ENCODE measurements around the gene EHMT1.

EHMT1 gene

DNA sequence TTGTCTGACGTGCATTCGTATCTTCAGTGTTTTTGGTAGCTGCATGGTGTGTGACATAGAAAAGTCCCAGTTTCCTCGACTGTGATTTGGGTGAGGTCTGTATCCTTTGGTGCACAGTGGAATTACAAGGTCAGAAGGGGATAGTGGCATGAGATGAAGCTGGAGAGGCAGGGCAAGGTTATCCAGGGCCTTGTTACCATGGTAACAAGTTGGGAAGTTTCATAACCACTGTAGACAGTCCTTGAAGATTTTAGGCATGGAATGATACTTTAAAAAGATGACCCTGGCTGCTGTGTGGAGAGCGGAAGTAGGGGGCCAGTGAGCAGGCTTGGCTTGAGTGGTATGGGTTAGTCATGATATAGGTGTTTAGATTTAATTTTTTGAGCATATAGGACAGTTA lies 11.9 kb downstream of the EHMT1 start:
- TF ChIP-seq, protein P1, sequence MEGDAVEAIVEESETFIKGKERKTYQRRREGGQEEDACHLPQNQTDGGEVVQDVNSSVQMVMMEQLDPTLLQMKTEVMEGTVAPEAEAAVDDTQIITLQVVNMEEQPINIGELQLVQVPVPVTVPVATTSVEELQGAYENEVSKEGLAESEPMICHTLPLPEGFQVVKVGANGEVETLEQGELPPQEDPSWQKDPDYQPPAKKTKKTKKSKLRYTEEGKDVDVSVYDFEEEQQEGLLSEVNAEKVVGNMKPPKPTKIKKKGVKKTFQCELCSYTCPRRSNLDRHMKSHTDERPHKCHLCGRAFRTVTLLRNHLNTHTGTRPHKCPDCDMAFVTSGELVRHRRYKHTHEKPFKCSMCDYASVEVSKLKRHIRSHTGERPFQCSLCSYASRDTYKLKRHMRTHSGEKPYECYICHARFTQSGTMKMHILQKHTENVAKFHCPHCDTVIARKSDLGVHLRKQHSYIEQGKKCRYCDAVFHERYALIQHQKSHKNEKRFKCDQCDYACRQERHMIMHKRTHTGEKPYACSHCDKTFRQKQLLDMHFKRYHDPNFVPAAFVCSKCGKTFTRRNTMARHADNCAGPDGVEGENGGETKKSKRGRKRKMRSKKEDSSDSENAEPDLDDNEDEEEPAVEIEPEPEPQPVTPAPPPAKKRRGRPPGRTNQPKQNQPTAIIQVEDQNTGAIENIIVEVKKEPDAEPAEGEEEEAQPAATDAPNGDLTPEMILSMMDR (IDR thresholded peaks at IDR 0.05; ENCODE audit: borderline replicate concordance, insufficient read depth, low read depth, low read length) = no peak
- no peak overlapping the region for H3K4me3 ChIP-seq (ENCODE audit: low read depth, low read length)

DNA sequence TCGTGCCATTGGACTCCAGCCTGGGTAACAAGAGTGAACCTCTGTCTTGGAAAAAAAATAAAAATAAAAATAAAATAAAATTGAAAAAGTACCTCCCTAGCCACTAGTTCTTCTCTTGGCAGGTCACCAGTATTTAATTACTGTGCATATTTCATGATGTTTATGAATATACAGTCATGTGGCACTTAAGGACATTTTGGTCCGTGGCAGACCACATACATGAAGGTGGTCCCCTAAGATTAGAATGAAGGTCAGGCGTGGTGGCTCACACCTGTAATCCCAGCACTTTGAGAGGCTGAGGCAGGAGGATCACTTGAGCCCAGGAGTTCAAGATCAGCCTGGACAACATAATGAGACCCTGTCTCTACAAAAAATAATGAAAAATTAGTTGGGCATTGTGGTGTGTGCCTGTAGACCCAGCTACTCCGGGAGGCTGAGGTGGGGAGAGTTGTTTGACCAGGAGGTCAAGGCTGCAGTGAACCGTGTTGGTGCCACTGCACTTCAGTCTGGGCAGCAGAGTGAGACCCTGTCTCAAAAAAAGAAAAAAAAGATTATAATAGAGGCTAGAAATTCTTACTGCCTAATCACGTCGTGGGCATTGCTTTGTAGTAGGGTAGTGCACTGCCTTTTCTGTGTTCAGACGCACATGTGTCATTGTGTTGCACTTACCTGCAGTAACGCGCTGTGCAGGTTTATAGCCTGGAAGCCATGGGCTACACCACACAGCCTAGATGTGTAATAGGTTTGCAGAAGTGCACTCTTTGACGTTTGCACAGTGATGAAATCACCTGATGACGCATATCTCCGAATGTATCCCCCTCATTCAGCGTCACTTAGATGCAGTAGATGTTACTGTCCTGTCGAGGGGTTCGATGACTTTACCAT lies 12.8 kb downstream of the EHMT1 start:
- TF ChIP-seq, protein P1 (IDR thresholded peaks at IDR 0.05; ENCODE audit: borderline replicate concordance, insufficient read depth, low read depth, low read length) = no peak
- no peak overlapping the region for H3K4me3 ChIP-seq (ENCODE audit: low read depth, low read length)

DNA sequence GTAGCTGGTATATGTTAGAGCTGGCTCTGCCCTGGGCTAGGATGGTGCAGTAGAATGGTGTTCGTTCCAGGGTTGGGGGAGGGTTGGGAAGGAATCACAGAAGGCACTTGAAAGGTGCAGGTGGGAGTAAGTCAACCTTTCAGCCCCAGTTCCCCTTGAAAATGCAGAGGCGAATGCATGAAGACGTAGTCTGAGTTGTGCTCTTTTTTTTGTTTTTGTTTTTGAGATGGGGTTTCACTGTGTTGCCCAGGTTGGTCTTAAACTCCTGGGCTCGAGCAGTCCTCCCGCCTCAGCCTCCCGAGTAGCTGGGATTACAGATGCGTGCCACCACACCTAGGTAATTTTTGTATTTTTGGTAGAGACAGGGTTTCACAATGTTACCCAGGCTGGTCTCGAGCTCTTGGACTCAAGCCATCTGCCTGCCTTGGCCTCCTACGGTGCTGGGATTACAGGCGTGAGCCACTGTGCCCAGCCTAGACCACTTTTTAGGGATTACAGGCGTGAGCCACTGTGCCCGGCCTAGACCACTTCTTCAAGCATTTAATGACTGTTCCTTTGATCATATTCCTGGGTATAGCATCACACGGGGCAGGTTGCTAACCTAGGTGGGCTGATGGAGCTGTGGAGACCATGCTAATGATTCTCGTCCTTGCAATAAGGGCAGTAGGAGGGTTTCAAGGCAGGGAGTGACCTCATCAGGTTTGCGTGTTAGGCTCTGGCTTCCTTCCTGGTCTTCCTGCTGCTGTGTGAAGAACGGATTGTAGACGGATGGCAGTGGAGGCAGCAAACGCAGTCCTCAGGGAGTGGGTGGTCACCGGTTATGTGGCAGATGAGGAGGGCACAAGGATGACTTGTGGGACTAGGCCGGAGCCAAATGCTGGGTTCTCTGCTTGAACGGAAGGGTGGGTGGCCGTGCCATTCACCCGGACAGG lies 13.7 kb downstream of the EHMT1 start:
- TF ChIP-seq, protein P1 (IDR thresholded peaks at IDR 0.05; ENCODE audit: borderline replicate concordance, insufficient read depth, low read depth, low read length) = no peak
- no peak overlapping the region for H3K4me3 ChIP-seq (ENCODE audit: low read depth, low read length)

DNA sequence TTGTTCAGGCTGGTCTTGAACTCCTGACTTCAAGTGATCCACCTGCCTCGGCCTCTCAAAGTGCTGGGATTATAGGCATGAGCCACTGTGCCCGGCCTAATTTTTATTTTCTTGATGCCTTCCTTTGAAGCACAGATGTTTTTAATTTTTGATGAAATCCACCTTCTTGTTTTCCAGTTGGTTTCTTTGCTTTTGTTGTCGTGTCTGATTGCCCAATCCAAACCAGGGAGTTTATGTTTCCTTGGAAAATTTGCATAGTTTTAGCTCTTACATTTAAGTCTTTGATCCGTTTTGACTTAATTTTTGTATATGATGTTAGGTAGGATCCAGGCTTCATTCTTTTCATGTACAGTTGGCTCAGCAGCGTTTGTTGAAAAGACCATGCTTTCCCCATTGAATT lies 15.2 kb downstream of the EHMT1 start:
- TF ChIP-seq, protein P1 (IDR thresholded peaks at IDR 0.05; ENCODE audit: borderline replicate concordance, insufficient read depth, low read depth, low read length) = no peak

DNA sequence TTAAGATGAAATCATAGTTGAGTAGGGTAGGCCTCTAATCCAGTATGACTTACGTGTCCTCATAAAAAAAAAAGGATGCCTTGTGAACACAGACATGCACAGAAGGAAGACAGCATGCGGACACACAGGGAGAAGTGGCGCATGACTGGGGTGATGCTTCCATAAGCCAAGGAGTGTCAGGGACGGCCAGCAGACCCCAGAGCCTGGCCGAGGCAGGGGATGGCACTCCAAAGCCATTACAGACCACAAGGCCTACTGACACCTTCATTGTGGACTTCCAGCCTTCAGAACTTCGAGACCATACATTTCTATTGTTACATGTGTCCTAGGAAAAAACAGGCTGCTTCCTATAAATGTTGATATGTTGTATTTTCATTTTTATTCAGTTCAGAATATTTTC lies 19.9 kb downstream of the EHMT1 start:
- H3K4me3 ChIP-seq (ENCODE audit: low read depth, low read length) = no peak overlapping the region
- TF ChIP-seq, protein P1 (IDR thresholded peaks at IDR 0.05; ENCODE audit: borderline replicate concordance, insufficient read depth, low read depth, low read length) = no peak

More for the DNA sequence above, 15.2 kb downstream of the EHMT1 start:
- no peak overlapping the region for H3K4me3 ChIP-seq (ENCODE audit: low read depth, low read length)

DNA sequence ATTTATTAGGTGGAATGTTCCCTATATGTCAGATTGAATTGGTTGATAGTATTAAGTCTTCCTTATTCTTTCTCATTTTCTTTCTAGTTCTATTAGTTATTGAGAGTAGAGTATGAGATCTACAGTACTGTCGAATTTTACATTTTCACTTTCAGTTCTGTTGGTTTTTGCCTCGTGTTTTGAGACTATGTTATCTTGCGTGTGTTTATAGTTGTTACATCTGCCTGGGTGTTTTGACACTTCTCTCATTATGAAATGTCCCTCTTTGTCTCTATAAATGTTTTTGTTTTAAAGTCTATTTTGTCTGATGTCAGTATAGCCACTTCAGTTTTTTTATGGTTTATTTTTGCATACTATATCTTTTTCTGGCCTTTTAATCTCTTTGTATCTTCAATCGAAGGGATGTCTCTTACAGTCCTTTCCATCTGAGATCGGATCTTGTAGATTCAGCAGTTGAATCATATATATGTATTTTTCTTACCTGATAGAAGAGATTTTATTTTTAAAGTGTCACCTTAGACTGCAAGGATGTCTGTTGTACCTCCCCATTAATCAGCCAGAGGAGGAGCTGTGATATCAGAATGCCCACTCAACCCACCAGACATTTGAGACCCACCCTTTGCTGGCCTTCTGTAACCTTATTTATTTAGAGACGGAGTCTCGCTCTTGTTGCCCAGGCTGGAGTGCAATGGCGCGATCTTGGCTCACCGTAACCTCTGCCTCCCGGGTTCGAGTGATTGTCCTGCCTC lies 20.7 kb downstream of the EHMT1 start:
- TF ChIP-seq, protein P1 (IDR thresholded peaks at IDR 0.05; ENCODE audit: borderline replicate concordance, insufficient read depth, low read depth, low read length) = no peak
- no peak overlapping the region for H3K4me3 ChIP-seq (ENCODE audit: low read depth, low read length)

Measured in GM12875 (cell line).